ENCODE measurements around the gene AHNAK2.

The AHNAK2 gene

GRCh38 chr14:105010106-105010505 lies 31.9 kb upstream of the AHNAK2 start:
- no peak for TF ChIP-seq CTCF (IDR thresholded peaks at IDR 0.05; ENCODE audit: low read depth, low read length)
- no peak overlapping the region for H3K4me3 ChIP-seq (ENCODE audit: low read depth, low read length)

- no peak for TF ChIP-seq CTCF (IDR thresholded peaks at IDR 0.05; ENCODE audit: low read depth, low read length)
- H3K4me3 ChIP-seq (ENCODE audit: low read depth, low read length) = no peak overlapping the region
These were observed 29.6 kb upstream of the AHNAK2 start for GRCh38 chr14:105007593-105008264.

- TF ChIP-seq CTCF (IDR thresholded peaks at IDR 0.05; ENCODE audit: low read depth, low read length) = no peak
- H3K4me3 ChIP-seq (ENCODE audit: low read depth, low read length) = no peak overlapping the region
These were observed 28.8 kb upstream of the AHNAK2 start for GRCh38 chr14:105006831-105007592.

- no peak overlapping the region for H3K4me3 ChIP-seq (ENCODE audit: low read depth, low read length)
- TF ChIP-seq CTCF (IDR thresholded peaks at IDR 0.05; ENCODE audit: low read depth, low read length) = no peak
These were observed 28.0 kb upstream of the AHNAK2 start for GRCh38 chr14:105005929-105006830.

GRCh38 chr14:105005329-105005928 lies 27.3 kb upstream of the AHNAK2 start:
- no peak overlapping the region for H3K4me3 ChIP-seq (ENCODE audit: low read depth, low read length)
- TF ChIP-seq CTCF (IDR thresholded peaks at IDR 0.05; ENCODE audit: low read depth, low read length) = no peak

GRCh38 chr14:104999361-104999760 lies 21.2 kb upstream of the AHNAK2 start:
- no peak for TF ChIP-seq CTCF (IDR thresholded peaks at IDR 0.05; ENCODE audit: low read depth, low read length)
- no peak overlapping the region for H3K4me3 ChIP-seq (ENCODE audit: low read depth, low read length)
